ENCODE measurements around the gene PAQR6.

GRCh38 chr1:156232201-156232894 lies 15.5 kb downstream of the PAQR6 start:
- TF ChIP-seq CTCF (IDR thresholded peaks at IDR 0.05) (no peak), POLR2A (IDR thresholded peaks at IDR 0.05) (no peak), POLR2AphosphoS5 (IDR thresholded peaks at IDR 0.05) (no peak), EP300 (IDR thresholded peaks at IDR 0.05) (no peak)

Measured in upper lobe of left lung (tissue), 4 donors.